Raji (cell line): ENCODE results near the gene KDM1A.

Experiments
- POLR2A ChIP-seq: IDR thresholded peaks from 2 replicates; pipeline ENCODE4 v1.6.1; 2011; ENCODE audit warnings: low read depth, low read length, control low read depth; ENCODE audit not compliant: insufficient read depth

KDM1A gene

GRCh38 chr1:23097316-23097715, 78.0 kb downstream of the KDM1A start:
- TF ChIP-seq POLR2A: no peak

- TF ChIP-seq POLR2A: no peak
Measured at GRCh38 chr1:23098463-23099170, 79.3 kb downstream of the KDM1A start.

GRCh38 chr1:23099171-23099536, 79.9 kb downstream of the KDM1A start:
- TF ChIP-seq POLR2A: no peak

GRCh38 chr1:23100074-23100748, 80.9 kb downstream of the KDM1A start:
- no peak for TF ChIP-seq POLR2A

GRCh38 chr1:23101101-23101827, 82.0 kb downstream of the KDM1A start:
- TF ChIP-seq POLR2A: no peak

GRCh38 chr1:23101887-23102286, 82.6 kb downstream of the KDM1A start:
- TF ChIP-seq POLR2A: no peak

GRCh38 chr1:23102289-23102688, 83.0 kb downstream of the KDM1A start:
- TF ChIP-seq POLR2A: no peak

- TF ChIP-seq POLR2A: no peak
Measured at GRCh38 chr1:23103001-23103889, 84.0 kb downstream of the KDM1A start.

GRCh38 chr1:23108918-23109533, 89.8 kb downstream of the KDM1A start:
- no peak for TF ChIP-seq POLR2A

- TF ChIP-seq POLR2A: no peak
Measured at GRCh38 chr1:23110391-23110790, 91.1 kb downstream of the KDM1A start.

GRCh38 chr1:23111600-23112535, 92.6 kb downstream of the KDM1A start:
- no peak for TF ChIP-seq POLR2A

- no peak for TF ChIP-seq POLR2A
Measured at GRCh38 chr1:23114424-23115079, 95.3 kb downstream of the KDM1A start.

- no peak for TF ChIP-seq POLR2A
Measured at GRCh38 chr1:23116216-23116836, 97.1 kb downstream of the KDM1A start.
